Peyer's patch (tissue), 4 donors: Measurements from ENCODE around the gene FLRT2.

ENCODE experiments used
- POLR2A ChIP-seq, 2 donors: fragments of 450-650 bp; IDR thresholded peaks; one replicate each; pipeline ENCODE4 v1.5.1; 2017; ENCODE audit warnings: antibody characterized with exemption in 2 of 2, mild to moderate bottlenecking in 2 of 2, moderate library complexity in 2 of 2
- TF ChIP-seq, protein P1 (sequence below), 6 experiments: fragments of 450-650 bp in 4 of 6; fragments of 200-600 bp in 2 of 6; sonication (generic) in 1 of 6; IDR thresholded peaks; one replicate each; pipeline ENCODE4 v1.5.1; 2017 to 2019; ENCODE audit warnings: antibody characterized with exemption in 6 of 6, mild to moderate bottlenecking in 3 of 6, moderate library complexity in 1 of 6

DNA sequence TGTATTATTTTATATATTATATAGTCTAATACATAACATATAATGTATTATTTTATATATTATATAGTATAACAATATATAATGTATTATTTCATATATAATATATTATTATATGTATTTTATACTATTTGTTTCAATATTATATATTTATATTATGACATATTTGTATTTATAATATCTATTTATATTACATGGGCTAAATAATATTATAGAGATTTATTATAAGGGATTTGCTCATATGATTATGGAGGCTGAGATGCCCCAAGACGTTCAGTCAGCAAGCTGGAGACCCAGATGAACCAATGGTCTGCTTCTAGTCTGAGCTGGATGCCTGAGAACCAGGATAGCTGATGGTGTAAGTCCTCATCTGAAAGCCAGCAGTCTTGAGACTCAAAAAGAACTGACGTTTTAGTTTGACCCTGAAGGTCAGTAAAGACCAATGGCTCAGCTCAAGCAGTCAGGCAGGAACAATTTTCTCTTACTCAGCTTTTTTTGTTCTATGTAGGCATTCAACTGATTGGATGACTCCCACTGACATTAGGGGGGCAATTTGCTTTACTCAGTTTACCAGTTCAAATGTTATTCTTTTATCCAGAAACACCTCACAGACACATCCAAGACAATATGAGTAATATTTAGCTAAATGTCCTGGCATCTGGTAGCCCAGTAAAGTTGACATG lies 130.4 kb downstream of the FLRT2 start:
- TF ChIP-seq, protein P1, sequence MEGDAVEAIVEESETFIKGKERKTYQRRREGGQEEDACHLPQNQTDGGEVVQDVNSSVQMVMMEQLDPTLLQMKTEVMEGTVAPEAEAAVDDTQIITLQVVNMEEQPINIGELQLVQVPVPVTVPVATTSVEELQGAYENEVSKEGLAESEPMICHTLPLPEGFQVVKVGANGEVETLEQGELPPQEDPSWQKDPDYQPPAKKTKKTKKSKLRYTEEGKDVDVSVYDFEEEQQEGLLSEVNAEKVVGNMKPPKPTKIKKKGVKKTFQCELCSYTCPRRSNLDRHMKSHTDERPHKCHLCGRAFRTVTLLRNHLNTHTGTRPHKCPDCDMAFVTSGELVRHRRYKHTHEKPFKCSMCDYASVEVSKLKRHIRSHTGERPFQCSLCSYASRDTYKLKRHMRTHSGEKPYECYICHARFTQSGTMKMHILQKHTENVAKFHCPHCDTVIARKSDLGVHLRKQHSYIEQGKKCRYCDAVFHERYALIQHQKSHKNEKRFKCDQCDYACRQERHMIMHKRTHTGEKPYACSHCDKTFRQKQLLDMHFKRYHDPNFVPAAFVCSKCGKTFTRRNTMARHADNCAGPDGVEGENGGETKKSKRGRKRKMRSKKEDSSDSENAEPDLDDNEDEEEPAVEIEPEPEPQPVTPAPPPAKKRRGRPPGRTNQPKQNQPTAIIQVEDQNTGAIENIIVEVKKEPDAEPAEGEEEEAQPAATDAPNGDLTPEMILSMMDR (IDR thresholded peaks at IDR 0.05) = no peak
- TF ChIP-seq POLR2A (IDR thresholded peaks at IDR 0.05) = no peak
